IMR-90 (cell line): ENCODE measurements around the gene SPATA46. TPM values are rescaled to one million over a fixed set of nuclear protein-coding genes. Genes with fewer than 3 reads are reported as not detected.

Source experiments
- ATAC-seq: fragments of 200-7000 bp; cut with Tn5 transposase; 2 replicates; pipeline ENCODE4 v1.9.1; 2020; ENCODE audit warnings: low read depth, mild to moderate bottlenecking, moderate library complexity
- BruUV-seq: library from RNA; stranded (reverse); fragments of 400-500 nt; replicated peaks from 2 replicates; lab custom pipeline; 2021; lab: Mats Ljungman, UMichigan
- CTCF ChIA-PET: fragments of 300-600 bp; formaldehyde crosslinking; extraction: SDS; loops from one replicate; lab custom pipeline; 2021; ENCODE audit warnings: antibody characterized with exemption; lab: Yijun Ruan, JAX
- POLR2A ChIA-PET: fragments of 300-600 bp; sonication (Branson Sonifier 250); formaldehyde crosslinking; loops from one replicate; lab custom pipeline; 2022; ENCODE audit warnings: antibody characterized with exemption; ENCODE audit not compliant: unreplicated experiment; lab: Charles Lee
- DNase-seq: peaks from one replicate; pipeline ENCODE4 v3.0.0; 2013
- H2AFZ ChIP-seq: replicated peaks from 2 replicates; pipeline ENCODE3; 2013; ENCODE audit warnings: low read length, mild to moderate bottlenecking; ENCODE audit not compliant: poor library complexity
- H2AK5ac ChIP-seq: 2 replicates; pipeline ENCODE4 v1.6.1; 2013; ENCODE audit warnings: low read depth, low read length, inconsistent platforms
- H2AK9ac ChIP-seq: replicated peaks from 2 replicates; pipeline ENCODE3; 2013; ENCODE audit warnings: mild to moderate bottlenecking, low read depth, low read length, moderate library complexity; ENCODE audit not compliant: poor library complexity
- H2BK120ac ChIP-seq: 2 replicates; pipeline ENCODE4 v1.6.1; 2013; ENCODE audit warnings: low read depth, low read length, inconsistent platforms
- H2BK15ac ChIP-seq: 3 replicates; pipeline ENCODE4 v1.6.1; 2013; ENCODE audit warnings: low read depth, low read length, inconsistent platforms
- H2BK20ac ChIP-seq: 2 replicates; pipeline ENCODE4 v1.6.1; 2013; ENCODE audit warnings: low read depth, mild to moderate bottlenecking, inconsistent platforms, low read length, moderate library complexity
- H2BK5ac ChIP-seq: 2 replicates; pipeline ENCODE4 v1.6.1; 2013; ENCODE audit warnings: mild to moderate bottlenecking, low read depth, low read length, inconsistent platforms; ENCODE audit not compliant: poor library complexity, severe bottlenecking
- H3K14ac ChIP-seq: replicated peaks from 2 replicates; pipeline ENCODE4 v1.6.1; 2013; ENCODE audit warnings: low read depth, low read length, inconsistent platforms
- H3K18ac ChIP-seq: 2 replicates; pipeline ENCODE4 v1.6.1; 2013; ENCODE audit warnings: low read depth, low read length, control low read depth
- H3K23ac ChIP-seq: 2 replicates; pipeline ENCODE4 v1.6.1; 2013; ENCODE audit warnings: low read depth, low read length, inconsistent platforms
- H3K27ac ChIP-seq: 2 replicates; pipeline ENCODE4 v1.5.1; 2013; ENCODE audit warnings: mild to moderate bottlenecking, control low read depth, low read length; ENCODE audit not compliant: insufficient read depth
- H3K27me3 ChIP-seq: 2 replicates; pipeline ENCODE4 v1.6.1; 2013; ENCODE audit warnings: low read length; ENCODE audit not compliant: control insufficient read depth, insufficient read depth
- H3K36me3 ChIP-seq: 2 replicates; pipeline ENCODE4 v1.6.1; 2013; ENCODE audit warnings: low read length, mixed read lengths; ENCODE audit not compliant: control insufficient read depth, insufficient read depth
- H3K4ac ChIP-seq: 2 replicates; pipeline ENCODE4 v1.6.1; 2013; ENCODE audit warnings: low read depth, low read length, inconsistent platforms
- H3K4me1 ChIP-seq: 2 replicates; pipeline ENCODE4 v1.6.1; 2013; ENCODE audit warnings: low read length, mixed read lengths; ENCODE audit not compliant: control insufficient read depth, insufficient read depth
- H3K4me2 ChIP-seq: 2 replicates; pipeline ENCODE4 v1.6.1; 2013; ENCODE audit warnings: low read depth, mild to moderate bottlenecking, control low read depth, low read length, moderate library complexity
- H3K4me3 ChIP-seq: 2 replicates; pipeline ENCODE4 v1.5.1; 2013; ENCODE audit warnings: low read depth, mild to moderate bottlenecking, control low read depth, low read length, moderate library complexity; ENCODE audit not compliant: insufficient read depth
- H3K56ac ChIP-seq: 2 replicates; pipeline ENCODE4 v1.6.1; 2013; ENCODE audit warnings: low read length, inconsistent platforms; ENCODE audit not compliant: insufficient read depth; ENCODE audit errors: extremely low read depth
- H3K79me1 ChIP-seq, 2 experiments: 2 replicates each; pipeline ENCODE4 v1.6.1; 2013; ENCODE audit warnings: low read length in 2 of 2, inconsistent platforms in 1 of 2, low read depth in 1 of 2
- H3K9ac ChIP-seq: 2 replicates; pipeline ENCODE4 v1.6.1; 2013; ENCODE audit warnings: low read depth, low read length, control low read depth
- H3K9me1 ChIP-seq: 2 replicates; pipeline ENCODE4 v1.6.1; 2013; ENCODE audit warnings: low read length, inconsistent platforms; ENCODE audit not compliant: insufficient read depth
- H3K9me3 ChIP-seq: 2 replicates; pipeline ENCODE4 v1.6.1; 2013; ENCODE audit warnings: low read length; ENCODE audit not compliant: control insufficient read depth, insufficient read depth
- H4K20me1 ChIP-seq: 2 replicates; pipeline ENCODE4 v1.6.1; 2013; ENCODE audit warnings: low read length, inconsistent platforms; ENCODE audit not compliant: insufficient read depth
- H4K5ac ChIP-seq: 2 replicates; pipeline ENCODE4 v1.6.1; 2013; ENCODE audit warnings: mild to moderate bottlenecking, low read depth, low read length, control low read depth
- H4K8ac ChIP-seq, 2 experiments: 2 replicates each; pipeline ENCODE4 v1.6.1; 2013; ENCODE audit warnings: low read depth in 2 of 2, low read length in 2 of 2, control low read depth in 1 of 2, inconsistent platforms in 1 of 2
- H4K91ac ChIP-seq: 2 replicates; pipeline ENCODE4 v1.6.1; 2013; ENCODE audit warnings: low read depth, low read length, inconsistent platforms; ENCODE audit not compliant: insufficient read depth
- CHD1 ChIP-seq: IDR thresholded peaks from 2 replicates; pipeline ENCODE4 v1.6.1; 2012; ENCODE audit warnings: low read depth, low read length, improper control_type of control experiment
- CTCF ChIP-seq: conservative IDR thresholded peaks from 2 replicates; pipeline ENCODE4 v1.5.1; 2012; ENCODE audit warnings: mild to moderate bottlenecking, low read depth, low read length, improper control_type of control experiment
- ELK1 ChIP-seq: fragments of 150-350 bp; IDR thresholded peaks from 2 replicates; pipeline ENCODE4 v1.6.1; 2016; ENCODE audit warnings: low read depth, mild to moderate bottlenecking, low read length, moderate library complexity, borderline replicate concordance
- FOS ChIP-seq: fragments of 150-350 bp; IDR thresholded peaks from 2 replicates; pipeline ENCODE4 v1.6.1; 2016; ENCODE audit warnings: low read depth, low read length
- MAZ ChIP-seq: IDR thresholded peaks from 2 replicates; pipeline ENCODE4 v1.6.1; 2012; ENCODE audit warnings: low read depth, mild to moderate bottlenecking, low read length, improper control_type of control experiment, moderate library complexity, borderline replicate concordance
- POLR2A ChIP-seq: IDR thresholded peaks from 2 replicates; pipeline ENCODE4 v1.6.1; 2012; ENCODE audit warnings: mild to moderate bottlenecking, low read depth, low read length
- RAD21 ChIP-seq: IDR thresholded peaks from 2 replicates; pipeline ENCODE4 v1.6.1; 2012; ENCODE audit warnings: low read length, improper control_type of control experiment
- RCOR1 ChIP-seq: IDR thresholded peaks from 2 replicates; pipeline ENCODE4 v1.6.1; 2012; ENCODE audit warnings: mild to moderate bottlenecking, low read length, improper control_type of control experiment; ENCODE audit not compliant: insufficient replicate concordance
- RFX5 ChIP-seq: IDR thresholded peaks from 2 replicates; pipeline ENCODE4 v1.8.0; 2012; ENCODE audit warnings: low read depth, mild to moderate bottlenecking, low read length, moderate library complexity
- SMC3 ChIP-seq: fragments of 150-350 bp; IDR thresholded peaks from 2 replicates; pipeline ENCODE4 v1.6.1; 2016; ENCODE audit warnings: low read depth, mild to moderate bottlenecking, antibody characterized with exemption, low read length, moderate library complexity
- USF2 ChIP-seq: fragments of 150-350 bp; IDR thresholded peaks from 2 replicates; pipeline ENCODE4 v1.6.1; 2017; ENCODE audit warnings: mild to moderate bottlenecking, antibody characterized with exemption, low read length, low read depth
- WGBS, 2 experiments: methylation state at CpG; one replicate each; pipeline versions ENCODE4 v1.1.5 to v1.1.7; 2013; ENCODE audit warnings: missing lambda C conversion rate in 2 of 2; ENCODE audit not compliant: insufficient read length in 1 of 2; ENCODE audit errors: extremely low coverage in 2 of 2; 5-methylcytosine and 5-hydroxymethylcytosine counted together
- dilution Hi-C: fragments of 300-500 bp; cut with HindIII; formaldehyde crosslinking; loops from one replicate; pipeline ENCODE4 v1.14.3; 2018; ENCODE audit warnings: low sequenced_read_pairs; ENCODE audit not compliant: unreplicated experiment
- in situ Hi-C: fragments of 300-500 bp; cut with MboI; formaldehyde crosslinking; loops from 3 replicates; pipeline ENCODE4 v1.14.3; 2019; ENCODE audit warnings: low sequenced_read_pairs, inconsistent platforms, mixed read lengths
- intact Hi-C: fragments of 100-400 bp; cut with micrococcal nuclease; formaldehyde crosslinking; loops from 2 replicates; pipeline ENCODE4 v1.10.0; 2022
- polyA plus RNA-seq, 3 experiments: library from polyadenylated mRNA; depleted of rRNA; stranded (reverse); fragments of >200 nt; gene quantifications; 2 replicates each; pipeline ENCODE4 v1.2.3, GENCODE V29; 2012; ENCODE audit warnings: low replicate concordance in 1 of 3
- total RNA-seq: library from RNA; depleted of rRNA; stranded (reverse); fragments of >200 nt; gene quantifications from 2 replicates; pipeline ENCODE4 v1.2.3, GENCODE V29; 2012

Gene SPATA46
- total and polyA plus RNA-seq, 2 of the 4 experiments (the other 2 are of a cell fraction) = not detected

- dilution Hi-C loops (no loop called here), in situ Hi-C loops (no loop called here), intact Hi-C loops (no loop called here)
- Histone ChIP-seq H3K23ac (no peak overlapping the region), H3K4me2 (no peak overlapping the region), H3K9ac (no peak overlapping the region), H4K20me1 (no peaks in the 10 kb centered on the region), H2BK120ac (no peak overlapping the region), H3K4me3 (no peak overlapping the region), H3K56ac (no peak overlapping the region), H3K27ac (no peak overlapping the region), H3K27me3 (no peaks in the 10 kb centered on the region), H4K91ac (no peak overlapping the region), H3K4ac (no peak overlapping the region), H2AK5ac (no peak overlapping the region), H3K18ac (no peak overlapping the region), H2BK15ac (no peak overlapping the region), H4K8ac (no peak overlapping the region), H3K4me1 (no peaks in the 10 kb centered on the region; the same call in 1 of the 2 replicates), H4K5ac (no peak overlapping the region), H3K9me1 (no peaks in the 10 kb centered on the region; the same call in 1 of the 2 replicates), H3K9me3 (no peaks in the 10 kb centered on the region), H2AFZ (no peak overlapping the region), H3K36me3 (no peaks in the 10 kb centered on the region), H2AK9ac (no peak overlapping the region), H3K14ac (no peak overlapping the region), H3K79me1 (no peaks in the 10 kb centered on the region), H2BK5ac (no peak overlapping the region), H2BK20ac (no peak overlapping the region)
- no peak for DNase-seq
- ChIA-PET POLR2A (interaction anchor here (0.6 kb wide), 1 partner anchor 33 kb away, joined by 3 read pairs; no protein-coding TSS in a partner anchor), CTCF (no interaction called here)
- no CpG with 5 or more reads among the region's 10 CpGs for WGBS, 2 experiments
- TF ChIP-seq SMC3 = no peak
- no peak for TF ChIP-seq CHD1
- TF ChIP-seq POLR2A = no peak
- TF ChIP-seq RFX5 = no peak
- TF ChIP-seq USF2 = no peak
- no peak for TF ChIP-seq MAZ
- TF ChIP-seq RAD21 = no peak
- no peak for TF ChIP-seq ELK1
- TF ChIP-seq FOS = no peak
- no peak for TF ChIP-seq CTCF
- no peak for TF ChIP-seq RCOR1
- BruUV-seq = no TSS peak
- ATAC-seq = no peak
Observed at GRCh38 chr1:162422662-162423375, 46.2 kb upstream of the SPATA46 start.
